SK-N-SH (cell line): ENCODE data around the gene SIAH3. TPM values are rescaled to one million over a fixed set of nuclear protein-coding genes. Genes with fewer than 3 reads are reported as not detected.
A peak's percentile ranks its signal among the peaks of the same experiment; 100 is the strongest.

ENCODE experiments used
- CTCF ChIA-PET: fragments of 300-600, 350-600 bp; formaldehyde crosslinking; extraction: SDS; loops from one replicate; lab custom pipeline; 2021; lab: Yijun Ruan, JAX
- POLR2A ChIA-PET: fragments of 350-600 bp; sonication (Branson Sonifier 250); formaldehyde crosslinking; extraction: SDS; loops from one replicate; lab custom pipeline; 2020; ENCODE audit warnings: antibody characterized with exemption, inconsistent platforms; lab: Yijun Ruan, JAX
- DNase-seq: peaks from one replicate; pipeline ENCODE4 v3.0.0; 2012
- H2AFZ ChIP-seq: fragments of 200-600 bp; sonication (generic); 2 replicates; pipeline ENCODE4 v1.8.1; 2016; ENCODE audit warnings: antibody characterized with exemption, mild to moderate bottlenecking, low read depth
- H3F3A ChIP-seq: fragments of 200-600 bp; sonication (generic); replicated peaks from 2 replicates; pipeline ENCODE3; 2016; ENCODE audit warnings: antibody characterized with exemption, mild to moderate bottlenecking; ENCODE audit not compliant: insufficient read depth
- H3K27ac ChIP-seq, 2 experiments: fragments of 200-500 bp in 1 of 2; fragments of 200-600 bp in 1 of 2; sonication (Bioruptor generic) in 1 of 2; sonication (generic), shearing (Covaris generic) in 1 of 2; 2 replicates each; pipeline versions ENCODE4 v1.5.1 to v1.6.1; 2014 to 2016; ENCODE audit warnings: low read depth in 2 of 2, inconsistent platforms in 1 of 2, low read length in 1 of 2, mild to moderate bottlenecking in 1 of 2, mixed read lengths in 1 of 2
- H3K27me3 ChIP-seq: fragments of 200-600 bp; sonication (generic), shearing (Covaris generic); 2 replicates; pipeline ENCODE4 v1.6.1; 2016; ENCODE audit warnings: mixed run types; ENCODE audit not compliant: insufficient read depth
- H3K36me3 ChIP-seq, 2 experiments: fragments of 200-500 bp in 1 of 2; fragments of 200-600 bp in 1 of 2; sonication (Bioruptor generic) in 1 of 2; sonication (generic) in 1 of 2; replicated peaks in 1 of 2; 2 replicates each; pipeline versions ENCODE3 to v1.5.1; 2014 to 2016; ENCODE audit warnings: low read length in 1 of 2, mild to moderate bottlenecking in 1 of 2; ENCODE audit not compliant: insufficient read depth in 2 of 2, control insufficient read depth in 1 of 2
- H3K4me1 ChIP-seq, 2 experiments: fragments of 200-500 bp in 1 of 2; fragments of 200-600 bp in 1 of 2; sonication (Bioruptor generic) in 1 of 2; sonication (generic), shearing (Covaris generic) in 1 of 2; 2 replicates each; pipeline versions ENCODE4 v1.5.1 to v1.6.1; 2014 to 2016; ENCODE audit warnings: low read depth in 1 of 2, low read length in 1 of 2, mixed run types in 1 of 2; ENCODE audit not compliant: insufficient read depth in 2 of 2, control insufficient read depth in 1 of 2
- H3K4me2 ChIP-seq: fragments of 200-600 bp; sonication (generic), shearing (Covaris generic); 2 replicates; pipeline ENCODE4 v1.6.1; 2017; ENCODE audit warnings: mixed run types
- H3K4me3 ChIP-seq, 2 experiments: fragments of 200-500 bp in 1 of 2; fragments of 200-600 bp in 1 of 2; sonication (Bioruptor generic) in 1 of 2; sonication (generic), shearing (Covaris generic) in 1 of 2; 2 replicates each; pipeline versions ENCODE4 v1.5.1 to v1.8.1; 2014 to 2016; ENCODE audit warnings: low read depth in 2 of 2, inconsistent platforms in 1 of 2, low read length in 1 of 2, mild to moderate bottlenecking in 1 of 2, mixed read lengths in 1 of 2, moderate library complexity in 1 of 2
- H3K79me2 ChIP-seq: fragments of 200-600 bp; sonication (generic); 2 replicates; pipeline ENCODE4 v1.8.1; 2017; ENCODE audit warnings: mild to moderate bottlenecking; ENCODE audit not compliant: insufficient read depth
- H3K9ac ChIP-seq: fragments of 200-600 bp; sonication (generic); 2 replicates; pipeline ENCODE4 v1.6.1; 2017; ENCODE audit warnings: mixed run types
- H3K9me2 ChIP-seq: fragments of 200-600 bp; sonication (generic); 2 replicates; pipeline ENCODE4 v1.6.1; 2017; ENCODE audit warnings: mixed run types
- H3K9me3 ChIP-seq: fragments of 200-600 bp; sonication (generic); 2 replicates; pipeline ENCODE4 v1.6.1; 2017; ENCODE audit warnings: mixed run types, mild to moderate bottlenecking, moderate library complexity
- H4K20me1 ChIP-seq: fragments of 200-600 bp; sonication (generic); 2 replicates; pipeline ENCODE4 v1.6.1; 2017; ENCODE audit warnings: mild to moderate bottlenecking, mixed run types; ENCODE audit not compliant: insufficient read depth
- CHD2 ChIP-seq: fragments of 150-350 bp; IDR thresholded peaks from 2 replicates; pipeline ENCODE4 v1.6.1; 2018; ENCODE audit warnings: low read length; ENCODE audit not compliant: partially characterized antibody
- ELF1 ChIP-seq: IDR thresholded peaks from 2 replicates; pipeline ENCODE4 v1.4.0; 2012
- FOXJ3 ChIP-seq: sonication (generic); formaldehyde crosslinking; IDR thresholded peaks from 2 replicates; pipeline ENCODE4 v1.5.1; 2020; ENCODE audit warnings: mild to moderate bottlenecking, missing genetic modification reagents
- GATA2 ChIP-seq: sonication (generic); formaldehyde crosslinking; IDR thresholded peaks from 2 replicates; pipeline ENCODE4 v1.5.0; 2020; ENCODE audit warnings: mild to moderate bottlenecking, missing genetic modification reagents
- MXI1 ChIP-seq: IDR thresholded peaks from 2 replicates; pipeline ENCODE4 v1.6.1; 2012; ENCODE audit warnings: mild to moderate bottlenecking, low read depth, low read length, improper control_type of control experiment
- NFIC ChIP-seq: IDR thresholded peaks from 2 replicates; pipeline ENCODE4 v1.4.0; 2012; ENCODE audit warnings: borderline replicate concordance
- POLR2AphosphoS5 ChIP-seq: IDR thresholded peaks from 2 replicates; pipeline ENCODE4 v1.6.1; 2012; ENCODE audit warnings: low read depth, low read length
- RAD21 ChIP-seq: IDR thresholded peaks from 2 replicates; pipeline ENCODE4 v1.6.1; 2012; ENCODE audit warnings: mild to moderate bottlenecking, low read length
- RXRA ChIP-seq: IDR thresholded peaks from 2 replicates; pipeline ENCODE4 v1.4.0; 2012; ENCODE audit warnings: low read depth, mild to moderate bottlenecking, borderline replicate concordance
- SIN3A ChIP-seq: IDR thresholded peaks from 2 replicates; pipeline ENCODE4 v1.6.1; 2012; ENCODE audit warnings: low read depth, mild to moderate bottlenecking, low read length, moderate library complexity, borderline replicate concordance
- TAF1 ChIP-seq: IDR thresholded peaks from 2 replicates; pipeline ENCODE4 v1.6.1; 2012; ENCODE audit warnings: low read depth, mild to moderate bottlenecking, low read length, moderate library complexity, borderline replicate concordance
- WGBS: methylation state at CpG from one replicate; pipeline ENCODE4 v1.1.6; 2017; ENCODE audit warnings: low lambda C conversion rate; 5-methylcytosine and 5-hydroxymethylcytosine counted together
- polyA plus RNA-seq, 3 experiments: library from polyadenylated mRNA; depleted of rRNA; stranded (reverse); fragments of >200 nt; gene quantifications; 2 replicates each; pipeline ENCODE4 v1.2.3, GENCODE V29; 2012
- TF ChIP-seq, protein P1 (sequence below): fragments of 200-600 bp; sonication (generic); IDR thresholded peaks from 2 replicates; pipeline ENCODE4 v1.6.1; 2017; ENCODE audit warnings: antibody characterized with exemption, mild to moderate bottlenecking, moderate library complexity
- TF ChIP-seq, protein P2 (sequence below): IDR thresholded peaks from 2 replicates; pipeline ENCODE4 v1.6.1; 2012; ENCODE audit warnings: mild to moderate bottlenecking, low read depth, low read length, moderate library complexity

SIAH3 gene
- polyA plus RNA-seq, 1 of the 3 experiments (the other 2 are of a cell fraction), result 0.08 TPM

DNA sequence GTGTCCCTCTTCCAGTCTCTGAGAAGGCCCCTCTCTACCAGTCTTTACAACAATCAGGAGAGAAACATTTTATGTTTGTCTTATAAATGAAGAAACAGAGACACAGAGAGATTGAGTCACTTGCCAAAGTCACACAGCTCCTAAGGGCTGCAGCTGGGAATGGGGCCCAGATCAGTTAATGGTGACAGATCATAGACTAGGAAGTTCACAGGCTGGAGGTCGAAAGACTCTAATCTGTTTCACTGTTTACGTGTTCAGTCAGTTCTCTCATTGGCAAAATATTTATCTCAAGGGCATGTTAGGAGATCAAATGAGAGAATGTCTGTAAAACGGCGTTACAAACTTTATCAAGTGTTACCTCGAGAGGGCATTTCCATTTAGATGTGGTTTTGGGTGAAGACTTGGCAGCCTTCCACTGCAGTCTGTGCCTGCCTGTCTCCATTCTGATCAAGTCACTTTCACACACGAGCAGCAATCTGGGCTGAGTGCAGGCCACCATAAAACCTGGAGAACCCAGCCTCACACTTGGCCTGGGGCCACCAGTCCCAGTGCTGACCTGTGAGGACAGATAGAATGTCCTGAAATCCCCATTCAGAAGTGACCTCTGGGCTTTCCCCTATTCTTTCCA is 65.1 kb downstream of the SIAH3 start:
- Histone ChIP-seq H3K36me3 (no peaks in the 10 kb centered on the region), H3K4me1 (peaks cover 4 to 58% of the 10 kb centered on the region in 2 experiments; a peak in 3 of 4 replicates), H3K27me3 (no peaks in the 10 kb centered on the region; the same call in 1 of the 2 replicates), H3K27ac (peak overlapping the region in 1 of 2 experiments; percentile 47; a peak in 2 of 4 replicates), H3F3A (no peaks in the 10 kb centered on the region), H3K9ac (no peak overlapping the region), H3K4me3 (no peak overlapping the region), H2AFZ (no peak overlapping the region), H3K79me2 (no peaks in the 10 kb centered on the region), H3K9me2 (no peaks in the 10 kb centered on the region), H3K9me3 (no peaks in the 10 kb centered on the region), H4K20me1 (no peaks in the 10 kb centered on the region), H3K4me2 (no peak overlapping the region)
- 52% methylated on average over 5 of the region's 6 CpGs for WGBS
- ChIA-PET CTCF (interaction anchor here (1.2 kb wide), 1 partner anchor 535 kb away, joined by 3 read pairs; no protein-coding TSS in a partner anchor), POLR2A (no interaction called here)
- peak; percentile 34 for DNase-seq
- TF ChIP-seq ELF1 (no peak), RAD21 (no peak), POLR2AphosphoS5 (no peak)
- TF ChIP-seq, protein P1, sequence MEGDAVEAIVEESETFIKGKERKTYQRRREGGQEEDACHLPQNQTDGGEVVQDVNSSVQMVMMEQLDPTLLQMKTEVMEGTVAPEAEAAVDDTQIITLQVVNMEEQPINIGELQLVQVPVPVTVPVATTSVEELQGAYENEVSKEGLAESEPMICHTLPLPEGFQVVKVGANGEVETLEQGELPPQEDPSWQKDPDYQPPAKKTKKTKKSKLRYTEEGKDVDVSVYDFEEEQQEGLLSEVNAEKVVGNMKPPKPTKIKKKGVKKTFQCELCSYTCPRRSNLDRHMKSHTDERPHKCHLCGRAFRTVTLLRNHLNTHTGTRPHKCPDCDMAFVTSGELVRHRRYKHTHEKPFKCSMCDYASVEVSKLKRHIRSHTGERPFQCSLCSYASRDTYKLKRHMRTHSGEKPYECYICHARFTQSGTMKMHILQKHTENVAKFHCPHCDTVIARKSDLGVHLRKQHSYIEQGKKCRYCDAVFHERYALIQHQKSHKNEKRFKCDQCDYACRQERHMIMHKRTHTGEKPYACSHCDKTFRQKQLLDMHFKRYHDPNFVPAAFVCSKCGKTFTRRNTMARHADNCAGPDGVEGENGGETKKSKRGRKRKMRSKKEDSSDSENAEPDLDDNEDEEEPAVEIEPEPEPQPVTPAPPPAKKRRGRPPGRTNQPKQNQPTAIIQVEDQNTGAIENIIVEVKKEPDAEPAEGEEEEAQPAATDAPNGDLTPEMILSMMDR, result no peak
- TF ChIP-seq, all 33 proteins: peak for 0

DNA sequence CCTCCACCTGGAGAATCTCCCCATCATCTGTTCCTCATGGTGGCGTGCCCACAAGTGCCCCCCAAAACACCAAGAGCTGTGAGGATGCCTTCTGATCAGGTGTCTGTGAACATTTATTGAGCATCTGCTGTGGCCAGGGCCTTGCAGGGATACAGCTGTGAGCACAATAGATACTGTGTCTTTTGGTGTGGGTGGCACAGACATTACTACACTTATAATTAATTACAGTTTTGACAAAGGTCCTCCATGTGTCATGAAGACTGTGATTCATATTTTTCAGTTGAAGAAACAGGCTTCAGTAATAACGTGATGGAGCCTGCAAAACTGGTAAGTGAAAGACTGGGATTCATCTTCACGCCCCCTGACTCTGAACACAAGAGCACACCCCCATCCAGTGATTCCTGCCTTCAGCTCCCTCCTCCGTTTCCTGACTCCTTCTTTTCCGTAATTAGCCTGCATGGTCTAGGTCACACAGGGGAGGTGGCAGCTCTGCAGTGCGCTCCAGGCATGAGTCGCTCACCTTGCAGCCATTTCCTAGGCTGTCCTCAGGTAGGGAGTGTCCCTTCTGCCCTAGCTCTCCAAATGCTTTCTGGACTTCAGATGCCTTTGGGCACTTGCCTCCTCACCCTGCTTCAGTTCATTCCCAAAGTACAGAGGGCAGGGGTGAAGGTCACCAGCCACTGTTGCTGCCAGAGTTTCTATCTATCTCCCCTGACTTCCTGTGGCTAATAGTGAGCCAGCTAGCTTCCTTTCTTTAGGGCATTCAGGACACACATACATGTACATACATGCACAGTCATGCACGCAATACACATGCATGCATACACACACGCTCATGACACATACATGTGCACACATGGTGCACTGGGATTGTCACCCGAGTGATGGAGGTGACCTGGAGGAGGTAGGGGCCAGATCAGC is 66.5 kb downstream of the SIAH3 start:
- no peak for DNase-seq
- Histone ChIP-seq H2AFZ (no peak overlapping the region), H3K27ac (no peak overlapping the region), H3K4me3 (no peak overlapping the region), H3K9me3 (no peaks in the 10 kb centered on the region), H3K4me1 (peaks cover 14 to 63% of the 10 kb centered on the region in 2 experiments; a peak in 3 of 4 replicates), H3K36me3 (no peaks in the 10 kb centered on the region), H3K27me3 (no peaks in the 10 kb centered on the region), H3K79me2 (no peaks in the 10 kb centered on the region), H4K20me1 (no peaks in the 10 kb centered on the region), H3F3A (no peaks in the 10 kb centered on the region), H3K4me2 (no peak overlapping the region), H3K9ac (no peak overlapping the region), H3K9me2 (no peaks in the 10 kb centered on the region)
- ChIA-PET CTCF (interaction anchor here (0.9 to 1.0 kb wide), 2 partner anchors 9 to 22 kb away, joined by 3 read pairs; no protein-coding TSS in a partner anchor), POLR2A (no interaction called here)
- TF ChIP-seq FOXJ3 (CRISPR knock-in tag), result no peak
- TF ChIP-seq NFIC, result no peak
- TF ChIP-seq, protein P2, sequence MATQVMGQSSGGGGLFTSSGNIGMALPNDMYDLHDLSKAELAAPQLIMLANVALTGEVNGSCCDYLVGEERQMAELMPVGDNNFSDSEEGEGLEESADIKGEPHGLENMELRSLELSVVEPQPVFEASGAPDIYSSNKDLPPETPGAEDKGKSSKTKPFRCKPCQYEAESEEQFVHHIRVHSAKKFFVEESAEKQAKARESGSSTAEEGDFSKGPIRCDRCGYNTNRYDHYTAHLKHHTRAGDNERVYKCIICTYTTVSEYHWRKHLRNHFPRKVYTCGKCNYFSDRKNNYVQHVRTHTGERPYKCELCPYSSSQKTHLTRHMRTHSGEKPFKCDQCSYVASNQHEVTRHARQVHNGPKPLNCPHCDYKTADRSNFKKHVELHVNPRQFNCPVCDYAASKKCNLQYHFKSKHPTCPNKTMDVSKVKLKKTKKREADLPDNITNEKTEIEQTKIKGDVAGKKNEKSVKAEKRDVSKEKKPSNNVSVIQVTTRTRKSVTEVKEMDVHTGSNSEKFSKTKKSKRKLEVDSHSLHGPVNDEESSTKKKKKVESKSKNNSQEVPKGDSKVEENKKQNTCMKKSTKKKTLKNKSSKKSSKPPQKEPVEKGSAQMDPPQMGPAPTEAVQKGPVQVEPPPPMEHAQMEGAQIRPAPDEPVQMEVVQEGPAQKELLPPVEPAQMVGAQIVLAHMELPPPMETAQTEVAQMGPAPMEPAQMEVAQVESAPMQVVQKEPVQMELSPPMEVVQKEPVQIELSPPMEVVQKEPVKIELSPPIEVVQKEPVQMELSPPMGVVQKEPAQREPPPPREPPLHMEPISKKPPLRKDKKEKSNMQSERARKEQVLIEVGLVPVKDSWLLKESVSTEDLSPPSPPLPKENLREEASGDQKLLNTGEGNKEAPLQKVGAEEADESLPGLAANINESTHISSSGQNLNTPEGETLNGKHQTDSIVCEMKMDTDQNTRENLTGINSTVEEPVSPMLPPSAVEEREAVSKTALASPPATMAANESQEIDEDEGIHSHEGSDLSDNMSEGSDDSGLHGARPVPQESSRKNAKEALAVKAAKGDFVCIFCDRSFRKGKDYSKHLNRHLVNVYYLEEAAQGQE, result no peak
- no peak for TF ChIP-seq ELF1
- TF ChIP-seq TAF1, result no peak
- TF ChIP-seq RXRA, result no peak
- TF ChIP-seq, protein P1, result no peak
- TF ChIP-seq MXI1, result no peak
- no peak for TF ChIP-seq CHD2
- TF ChIP-seq GATA2 (CRISPR knock-in tag), result no peak
- TF ChIP-seq SIN3A, result no peak
- no peak for TF ChIP-seq RAD21
- 67% methylated on average over 10 of the region's 10 CpGs for WGBS
